Loucy (cell line): ENCODE data around the gene ALCAM.

Experiments used
- H2AFZ ChIP-seq: fragments of 200-600 bp; sonication (generic); 2 replicates; pipeline ENCODE4 v1.6.0; 2016; ENCODE audit warnings: antibody characterized with exemption, mild to moderate bottlenecking, low read length, moderate library complexity
- H3F3A ChIP-seq: fragments of 200-600 bp; 2 replicates; pipeline ENCODE4 v1.6.0; 2016; ENCODE audit warnings: antibody characterized with exemption, low read depth, mild to moderate bottlenecking
- H3K27me3 ChIP-seq: fragments of 200-600 bp; sonication (generic); 2 replicates; pipeline ENCODE4 v1.6.1; 2014; ENCODE audit warnings: low read length, mild to moderate bottlenecking; ENCODE audit not compliant: insufficient read depth, poor library complexity, severe bottlenecking
- H3K36me3 ChIP-seq: fragments of 200-600 bp; sonication (generic); 2 replicates; pipeline ENCODE4 v1.6.1; 2016; ENCODE audit warnings: low read length; ENCODE audit not compliant: insufficient read depth
- H3K4me1 ChIP-seq: fragments of 200-600 bp; sonication (generic); 2 replicates; pipeline ENCODE4 v1.5.1; 2014; ENCODE audit warnings: low read length, mild to moderate bottlenecking; ENCODE audit not compliant: insufficient read depth, poor library complexity, severe bottlenecking
- H3K4me2 ChIP-seq: fragments of 200-600 bp; sonication (generic); 2 replicates; pipeline ENCODE4 v1.6.0; 2014; ENCODE audit warnings: antibody characterized with exemption, low read length, low read depth, mild to moderate bottlenecking; ENCODE audit not compliant: poor library complexity, severe bottlenecking
- H3K4me3 ChIP-seq: fragments of 200-600 bp; sonication (generic); 2 replicates; pipeline ENCODE4 v1.5.1; 2014; ENCODE audit warnings: low read length, mild to moderate bottlenecking, mixed read lengths; ENCODE audit not compliant: poor library complexity, severe bottlenecking
- H3K79me2 ChIP-seq: fragments of 200-600 bp; sonication (generic); 2 replicates; pipeline ENCODE4 v1.6.1; 2014; ENCODE audit warnings: low read length; ENCODE audit not compliant: insufficient read depth
- H3K9ac ChIP-seq: fragments of 200-600 bp; sonication (generic); 2 replicates; pipeline ENCODE4 v1.6.0; 2014; ENCODE audit warnings: mild to moderate bottlenecking, low read depth, low read length, moderate library complexity; ENCODE audit not compliant: poor library complexity, severe bottlenecking
- H3K9me2 ChIP-seq: fragments of 200-600 bp; sonication (generic); replicated peaks from 2 replicates; pipeline ENCODE4 v1.6.1; 2016; ENCODE audit warnings: low read depth, low read length, mixed read lengths
- H3K9me3 ChIP-seq: fragments of 200-600 bp; sonication (generic); 2 replicates; pipeline ENCODE4 v1.6.1; 2014; ENCODE audit warnings: mild to moderate bottlenecking, antibody characterized with exemption, low read length, low read depth; ENCODE audit not compliant: insufficient read depth
- H4K20me1 ChIP-seq: fragments of 200-600 bp; sonication (generic); 2 replicates; pipeline ENCODE4 v1.6.0; 2014; ENCODE audit warnings: antibody characterized with exemption, low read length, mild to moderate bottlenecking; ENCODE audit not compliant: insufficient read depth, poor library complexity, severe bottlenecking
- CTCF ChIP-seq: fragments of 200-600 bp; sonication (generic); conservative IDR thresholded peaks from 2 replicates; pipeline ENCODE4 v1.5.1; 2014; ENCODE audit warnings: mild to moderate bottlenecking, antibody characterized with exemption, low read length
- EZH2phosphoT487 ChIP-seq: fragments of 200-600 bp; IDR thresholded peaks from 2 replicates; pipeline ENCODE4 v1.6.1; 2018; ENCODE audit warnings: antibody characterized with exemption, mild to moderate bottlenecking, moderate library complexity, borderline replicate concordance

Gene ALCAM

GRCh38 chr3:105513042-105513441 lies 146.3 kb downstream of the ALCAM start:
- TF ChIP-seq EZH2phosphoT487 (no peak), CTCF (no peak)
- no peak overlapping the region for H3K4me3 ChIP-seq
- H3K9me2 ChIP-seq = no peaks in the 10 kb centered on the region
- no peak overlapping the region for H2AFZ ChIP-seq
- H3K9me3 ChIP-seq = no peaks in the 10 kb centered on the region
- no peaks in the 10 kb centered on the region for H3K79me2 ChIP-seq
- H3K4me2 ChIP-seq = no peak overlapping the region
- H3K36me3 ChIP-seq = no peaks in the 10 kb centered on the region
- H4K20me1 ChIP-seq = no peaks in the 10 kb centered on the region
- no peaks in the 10 kb centered on the region for H3K4me1 ChIP-seq
- H3K27me3 ChIP-seq = no peaks in the 10 kb centered on the region
- no peaks in the 10 kb centered on the region for H3F3A ChIP-seq
- H3K9ac ChIP-seq = no peak overlapping the region

- Histone ChIP-seq H3K9ac (no peak overlapping the region), H3K9me2 (no peaks in the 10 kb centered on the region), H4K20me1 (no peaks in the 10 kb centered on the region), H3K27me3 (no peaks in the 10 kb centered on the region), H3F3A (no peaks in the 10 kb centered on the region), H3K36me3 (no peaks in the 10 kb centered on the region), H3K4me1 (no peaks in the 10 kb centered on the region), H3K9me3 (no peaks in the 10 kb centered on the region), H3K4me2 (no peak overlapping the region), H3K79me2 (no peaks in the 10 kb centered on the region), H3K4me3 (no peak overlapping the region), H2AFZ (no peak overlapping the region)
- TF ChIP-seq EZH2phosphoT487 (no peak), CTCF (no peak)
These were observed 147.2 kb downstream of the ALCAM start for GRCh38 chr3:105513886-105514285.

GRCh38 chr3:105515372-105515771 lies 148.7 kb downstream of the ALCAM start:
- no peaks in the 10 kb centered on the region for H3K4me1 ChIP-seq
- no peaks in the 10 kb centered on the region for H3K36me3 ChIP-seq
- H3K4me3 ChIP-seq = no peak overlapping the region
- TF ChIP-seq EZH2phosphoT487 = no peak
- no peak for TF ChIP-seq CTCF
- H3K9me3 ChIP-seq = no peaks in the 10 kb centered on the region
- no peaks in the 10 kb centered on the region for H3K79me2 ChIP-seq
- H3F3A ChIP-seq = no peaks in the 10 kb centered on the region
- no peaks in the 10 kb centered on the region for H4K20me1 ChIP-seq
- H3K27me3 ChIP-seq = no peaks in the 10 kb centered on the region
- no peaks in the 10 kb centered on the region for H3K9me2 ChIP-seq
- H3K4me2 ChIP-seq = no peak overlapping the region
- no peak overlapping the region for H3K9ac ChIP-seq
- H2AFZ ChIP-seq = no peak overlapping the region
